Stimulated activated CD4-positive, alpha-beta T cell treated with anti-CD3 and anti-CD28 coated beads, Interleukin-1b, Interleukin-23, amount 100 ng/mL, for 1 hour (primary cell): Measurements from ENCODE around the gene CNDP1.

Source experiments
- DNase-seq, 2 donors: peaks; one replicate each; pipeline ENCODE4 v3.0.0-alpha.2; 2020; ENCODE audit warnings: low read depth in 2 of 2

The CNDP1 gene

GRCh38 chr18:74625157-74625556 is 90.9 kb downstream of the CNDP1 start:
- DNase-seq, result no peak

- no peak for DNase-seq
These were observed 92.0 kb downstream of the CNDP1 start for GRCh38 chr18:74626049-74626874.

- no peak for DNase-seq
These were observed 96.5 kb downstream of the CNDP1 start for GRCh38 chr18:74630804-74631203.

- no peak for DNase-seq
These were observed 96.9 kb downstream of the CNDP1 start for GRCh38 chr18:74631212-74631611.

GRCh38 chr18:74631623-74632350 is 97.5 kb downstream of the CNDP1 start:
- no peak for DNase-seq

- no peak for DNase-seq
These were observed 98.0 kb downstream of the CNDP1 start for GRCh38 chr18:74632351-74632679.

- DNase-seq, result no peak
These were observed 98.6 kb downstream of the CNDP1 start for GRCh38 chr18:74632856-74633255.

GRCh38 chr18:74633652-74634352 is 99.5 kb downstream of the CNDP1 start:
- no peak for DNase-seq

- DNase-seq, result no peak
These were observed 101.1 kb downstream of the CNDP1 start for GRCh38 chr18:74635224-74635975.
